IMR-90 (cell line): Measurements from ENCODE around the gene TGFBRAP1.

ENCODE experiments used
- MAZ ChIP-seq: IDR thresholded peaks from 2 replicates; pipeline ENCODE4 v1.6.1; 2012; ENCODE audit warnings: low read depth, mild to moderate bottlenecking, low read length, improper control_type of control experiment, moderate library complexity, borderline replicate concordance
- MXI1 ChIP-seq: IDR thresholded peaks from 2 replicates; pipeline ENCODE4 v1.6.1; 2012; ENCODE audit warnings: low read depth, mild to moderate bottlenecking, low read length, moderate library complexity, borderline replicate concordance
- POLR2A ChIP-seq: IDR thresholded peaks from 2 replicates; pipeline ENCODE4 v1.6.1; 2012; ENCODE audit warnings: mild to moderate bottlenecking, low read depth, low read length
- RAD21 ChIP-seq: IDR thresholded peaks from 2 replicates; pipeline ENCODE4 v1.6.1; 2012; ENCODE audit warnings: low read length, improper control_type of control experiment
- TF ChIP-seq, protein P1 (sequence below): conservative IDR thresholded peaks from 2 replicates; pipeline ENCODE4 v1.5.1; 2012; ENCODE audit warnings: mild to moderate bottlenecking, low read depth, low read length, improper control_type of control experiment

DNA sequence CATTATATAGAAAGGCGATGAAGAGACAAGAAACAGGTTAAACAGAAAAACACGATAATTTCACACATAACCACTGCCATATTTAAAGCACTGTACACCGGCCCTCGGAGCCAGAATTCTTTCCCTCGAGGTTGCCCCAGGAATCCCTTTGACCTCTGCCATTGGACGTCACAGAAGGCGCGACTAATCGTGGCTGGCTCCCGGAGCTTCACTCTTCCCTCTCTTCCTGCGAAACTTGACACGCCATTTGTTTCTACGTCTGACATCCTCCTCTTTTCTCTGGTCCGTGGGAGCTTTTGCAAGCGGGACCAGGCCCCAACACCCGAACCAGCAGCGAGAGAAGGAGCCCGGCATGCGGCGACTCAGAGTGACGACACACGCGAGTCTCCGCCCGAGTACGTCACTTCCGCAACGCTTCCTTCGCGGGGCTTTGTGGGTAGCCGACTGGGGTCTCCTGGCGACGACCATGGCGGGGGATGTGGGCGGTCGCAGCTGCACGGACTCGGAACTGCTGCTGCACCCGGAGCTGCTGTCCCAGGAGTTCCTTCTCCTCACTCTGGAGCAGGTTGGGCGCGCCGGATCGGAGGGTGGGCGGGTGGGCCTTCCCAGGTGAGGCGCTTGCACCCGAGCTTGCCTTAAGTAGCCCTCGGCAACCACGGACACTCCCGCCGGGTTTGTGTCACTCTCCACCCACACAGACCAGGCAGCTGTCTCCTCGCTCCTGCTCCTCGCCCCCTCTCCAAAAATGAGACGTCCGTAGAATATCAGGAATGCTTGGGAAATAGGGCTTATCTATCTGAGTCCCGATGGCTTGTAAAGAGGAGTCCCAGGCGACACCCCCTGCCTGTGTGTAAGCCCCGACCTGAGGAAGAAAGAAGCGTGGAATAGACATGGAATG is 7.8 kb upstream of the TGFBRAP1 start, which contains the start of gene C2orf49:
- 0 out of 2 replicates have a peak, but pooled peaks have one; percentile 43 for TF ChIP-seq MXI1
- TF ChIP-seq MAZ = 0 out of 2 replicates have a peak, but pooled peaks have one; percentile 13
- TF ChIP-seq, protein P1, sequence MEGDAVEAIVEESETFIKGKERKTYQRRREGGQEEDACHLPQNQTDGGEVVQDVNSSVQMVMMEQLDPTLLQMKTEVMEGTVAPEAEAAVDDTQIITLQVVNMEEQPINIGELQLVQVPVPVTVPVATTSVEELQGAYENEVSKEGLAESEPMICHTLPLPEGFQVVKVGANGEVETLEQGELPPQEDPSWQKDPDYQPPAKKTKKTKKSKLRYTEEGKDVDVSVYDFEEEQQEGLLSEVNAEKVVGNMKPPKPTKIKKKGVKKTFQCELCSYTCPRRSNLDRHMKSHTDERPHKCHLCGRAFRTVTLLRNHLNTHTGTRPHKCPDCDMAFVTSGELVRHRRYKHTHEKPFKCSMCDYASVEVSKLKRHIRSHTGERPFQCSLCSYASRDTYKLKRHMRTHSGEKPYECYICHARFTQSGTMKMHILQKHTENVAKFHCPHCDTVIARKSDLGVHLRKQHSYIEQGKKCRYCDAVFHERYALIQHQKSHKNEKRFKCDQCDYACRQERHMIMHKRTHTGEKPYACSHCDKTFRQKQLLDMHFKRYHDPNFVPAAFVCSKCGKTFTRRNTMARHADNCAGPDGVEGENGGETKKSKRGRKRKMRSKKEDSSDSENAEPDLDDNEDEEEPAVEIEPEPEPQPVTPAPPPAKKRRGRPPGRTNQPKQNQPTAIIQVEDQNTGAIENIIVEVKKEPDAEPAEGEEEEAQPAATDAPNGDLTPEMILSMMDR = no peak
- TF ChIP-seq RAD21 = no peak
- TF ChIP-seq POLR2A = peak; percentile 69
